G401.6 (cell line): ENCODE measurements around the gene PNMA8A.
"Not testable (repeated sequence)": the region's sequence is repeated elsewhere in the genome, so short reads cannot be mapped to it uniquely, and the experiment has no call there.

Experiments used
- FAIRE-seq: peaks from 2 replicates; lab custom pipeline; 2012; peaks lifted over from hg19 to GRCh38; lab: Jason Lieb, UNC

PNMA8A gene

GRCh38 chr19:46471116-46471733, at the start of gene PNMA8A:
PNMA8A (minus strand) TSS chr19:46471563; CDS start chr19:46471035, 528 bp downstream.
- no peak for FAIRE-seq

DNA sequence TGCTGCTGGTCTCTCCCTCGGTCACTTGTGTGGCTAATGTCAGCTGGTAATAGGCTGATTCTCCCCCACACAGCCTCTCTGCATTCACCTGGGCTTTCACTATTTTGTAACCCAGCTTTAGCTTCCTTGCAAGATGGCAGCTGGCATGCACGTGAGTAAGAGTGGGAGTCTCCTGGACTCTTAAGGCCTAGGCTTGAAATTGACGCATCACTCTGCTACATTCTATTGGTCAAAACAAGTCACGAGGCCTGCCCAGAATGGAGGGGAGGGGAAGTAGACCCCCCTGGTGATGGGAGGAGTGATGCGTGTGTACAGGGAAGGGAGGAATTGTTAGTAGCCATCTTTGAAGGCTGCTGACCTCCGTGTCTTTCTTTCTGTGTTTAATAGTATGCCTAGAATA, 49.3 kb upstream of the PNMA8A start:
- FAIRE-seq: no peak

GRCh38 chr19:46517471-46517870, 46.1 kb upstream of the PNMA8A start:
- FAIRE-seq: no peak

DNA sequence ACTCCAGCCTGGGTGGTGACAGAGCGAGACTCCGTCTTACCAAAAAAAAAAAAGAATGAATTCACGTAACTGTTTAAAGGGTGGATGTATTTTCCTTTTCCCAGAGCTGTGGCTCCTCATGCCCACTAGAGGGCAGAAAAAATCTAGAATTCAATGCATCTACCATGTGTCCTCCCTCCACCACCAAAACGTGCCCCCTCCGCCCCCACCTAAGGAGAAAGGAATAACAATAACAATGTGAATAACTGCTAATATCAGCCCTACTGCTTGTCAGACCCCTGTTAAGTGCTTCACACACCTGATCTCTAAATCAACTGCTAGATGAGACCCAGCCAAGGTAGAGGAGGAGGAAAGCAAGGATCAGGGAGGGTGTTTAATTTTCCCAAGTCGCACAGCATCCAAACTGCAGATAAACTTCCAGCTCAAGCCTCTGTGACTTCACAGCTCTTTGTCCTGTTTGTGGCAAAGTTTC, 44.6 kb upstream of the PNMA8A start:
- peak; percentile 34 for FAIRE-seq

DNA sequence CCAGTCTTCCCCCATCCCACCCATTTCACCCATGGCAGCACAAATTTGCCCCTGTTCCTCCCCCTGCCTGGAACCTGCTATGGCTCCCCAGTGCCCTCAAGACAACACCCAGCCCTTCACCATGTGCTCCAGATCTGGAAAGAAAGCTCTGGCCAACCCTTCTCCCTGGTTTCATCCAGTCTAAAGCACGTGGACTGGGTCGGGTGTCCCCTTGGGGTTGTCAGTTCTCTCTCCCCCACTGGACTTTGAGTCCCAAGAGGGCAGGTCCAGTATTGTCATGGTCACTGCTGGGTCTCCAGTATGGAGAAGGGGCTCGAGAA, 43.9 kb upstream of the PNMA8A start:
- FAIRE-seq: no peak

- no peak for FAIRE-seq
Observed at GRCh38 chr19:46514589-46515289, 43.4 kb upstream of the PNMA8A start.

DNA sequence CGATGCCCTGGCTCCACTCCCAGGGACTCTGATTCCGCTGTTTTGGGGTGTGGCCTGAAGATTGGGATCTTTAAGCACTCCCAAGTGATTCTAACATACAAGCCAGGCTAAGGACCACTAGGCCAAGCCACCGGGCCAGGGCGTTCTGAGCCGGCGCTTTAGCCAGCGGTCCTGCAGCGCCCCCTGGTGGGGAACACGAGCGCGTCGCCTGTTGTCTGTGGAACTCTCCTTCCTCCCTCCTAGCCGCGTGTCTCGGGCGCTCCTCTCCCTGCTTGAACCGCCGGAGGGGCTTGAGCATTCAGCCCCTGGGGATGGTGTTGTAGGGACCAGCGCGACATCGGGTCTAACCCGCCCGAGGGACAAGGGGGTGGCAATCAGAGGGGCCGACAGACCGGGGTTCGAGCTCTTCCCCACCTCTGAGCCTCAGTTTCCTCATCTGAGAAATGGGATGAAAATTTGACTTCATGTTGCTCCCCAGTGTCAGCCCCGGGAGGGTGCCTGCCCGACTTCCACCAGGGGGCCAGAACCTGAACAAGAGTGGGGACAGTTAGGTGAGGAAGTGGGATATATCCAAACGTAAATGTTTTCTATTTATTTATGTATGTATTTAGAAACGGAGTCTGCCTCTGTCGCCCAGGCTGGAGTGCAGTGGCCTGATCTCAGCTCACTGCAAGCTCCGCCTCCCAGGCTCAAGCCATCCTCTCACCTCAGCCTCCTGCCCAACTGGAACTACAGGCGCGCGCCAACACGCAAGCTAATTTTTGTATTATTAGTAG, 42.3 kb upstream of the PNMA8A start:
- no peak for FAIRE-seq

GRCh38 chr19:46511237-46511636, 39.9 kb upstream of the PNMA8A start:
- no peak for FAIRE-seq

GRCh38 chr19:46508206-46508605, 36.8 kb upstream of the PNMA8A start:
- no peak for FAIRE-seq

DNA sequence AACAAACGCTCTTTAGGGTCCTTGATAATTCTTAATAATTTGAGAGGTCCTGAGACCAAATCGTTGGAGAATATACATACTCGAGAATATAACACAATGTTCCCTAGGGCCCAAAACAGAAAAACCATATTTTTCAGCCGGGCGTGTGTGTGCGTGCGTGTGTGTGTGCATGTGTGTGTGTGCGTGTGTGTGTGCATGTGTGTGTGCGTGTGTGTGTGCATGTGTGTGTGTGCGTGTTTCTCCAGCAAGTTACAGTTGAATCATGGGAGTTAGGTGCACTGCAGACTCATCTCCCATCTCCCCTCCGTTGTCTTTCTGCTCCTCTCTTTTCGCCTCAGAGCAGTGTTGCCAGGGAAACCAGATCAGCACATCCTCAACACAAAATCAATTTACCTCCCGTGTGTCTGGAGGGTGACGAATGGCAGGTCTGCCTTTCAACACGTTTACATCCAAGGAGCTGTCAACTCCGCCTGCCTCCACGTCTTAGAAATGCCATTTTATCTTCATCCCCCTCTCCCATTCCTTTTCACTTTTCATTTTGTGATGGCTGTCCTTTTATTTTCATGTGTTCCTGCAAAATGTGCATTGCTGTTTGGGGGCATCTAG, 32.6 kb upstream of the PNMA8A start:
- no peak for FAIRE-seq

DNA sequence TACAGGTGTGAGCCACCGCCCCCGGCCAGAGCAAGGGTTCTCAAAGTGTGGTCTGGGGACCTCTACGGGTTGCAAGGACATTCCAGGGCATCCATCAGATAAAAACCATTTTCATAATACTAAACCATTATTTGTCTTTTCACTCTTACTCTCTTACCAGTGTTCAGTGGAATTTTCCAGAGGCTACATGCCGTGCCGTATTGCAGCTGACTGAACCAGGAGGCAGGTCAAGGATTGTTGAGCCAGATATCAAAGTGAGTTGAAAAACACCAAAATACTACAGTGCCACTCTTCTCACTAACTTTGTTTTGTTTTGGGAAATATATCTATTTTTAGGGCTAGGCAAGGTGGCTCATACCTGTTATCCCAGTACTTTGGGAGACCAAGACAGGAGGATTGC, 31.5 kb upstream of the PNMA8A start:
- no peak for FAIRE-seq

DNA sequence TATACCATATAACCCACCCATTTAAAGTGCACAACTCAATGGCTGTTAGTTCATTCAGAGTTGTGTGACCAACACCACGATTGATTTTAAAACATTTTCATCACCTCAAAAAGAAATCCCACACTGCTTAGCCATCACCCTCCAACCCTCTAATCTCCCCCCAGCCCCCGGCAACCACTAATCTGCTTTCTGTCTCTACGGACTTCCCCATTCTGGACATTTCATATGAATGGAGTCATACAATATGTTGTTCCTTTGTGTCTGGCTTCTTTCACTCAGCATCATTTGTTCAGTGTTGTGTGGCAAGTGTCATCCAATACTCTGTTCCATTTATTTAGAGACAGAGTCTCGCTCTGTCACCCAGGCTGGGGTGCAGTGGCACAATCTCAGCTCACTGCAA, 28.3 kb upstream of the PNMA8A start:
- FAIRE-seq: no peak

DNA sequence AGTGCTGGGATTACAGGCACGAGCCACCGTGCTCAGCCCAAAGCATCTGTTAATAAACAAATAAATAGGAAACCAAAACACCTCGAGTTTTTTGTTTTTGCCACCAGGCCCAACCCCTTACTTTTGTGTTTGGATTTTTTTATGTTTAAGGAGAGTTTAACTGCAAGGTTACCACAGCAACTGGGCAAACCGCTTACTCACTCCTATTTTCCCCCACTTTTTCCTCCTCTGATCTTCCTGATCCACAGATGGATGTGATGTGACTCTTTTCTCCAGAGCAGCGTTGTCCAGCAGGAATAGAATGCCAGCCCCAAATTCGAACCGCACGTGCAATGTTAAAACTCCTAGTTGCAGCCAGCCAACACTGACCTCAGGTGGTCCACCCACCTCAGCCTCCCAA, 26.4 kb upstream of the PNMA8A start:
- no peak for FAIRE-seq

DNA sequence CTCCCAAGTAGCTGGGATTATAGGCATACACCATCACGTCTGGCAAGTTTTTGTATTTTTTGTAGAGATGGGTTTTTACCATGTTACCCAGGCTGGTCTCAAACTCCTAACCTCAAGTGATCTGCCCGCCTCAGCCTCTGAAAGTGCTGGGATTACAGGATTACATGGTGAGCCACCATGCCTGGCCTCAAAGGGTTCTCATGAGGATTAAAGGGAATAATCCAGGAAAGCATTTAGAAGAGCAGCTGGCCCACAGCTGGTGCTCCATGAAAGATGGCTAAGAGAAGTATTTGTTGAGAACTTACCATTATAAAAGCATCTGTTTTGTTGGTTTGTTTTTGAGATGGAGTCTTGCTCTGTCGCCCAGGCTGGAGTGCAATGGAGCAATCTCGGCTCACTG, 25.5 kb upstream of the PNMA8A start:
- not testable (repeated sequence) for FAIRE-seq

DNA sequence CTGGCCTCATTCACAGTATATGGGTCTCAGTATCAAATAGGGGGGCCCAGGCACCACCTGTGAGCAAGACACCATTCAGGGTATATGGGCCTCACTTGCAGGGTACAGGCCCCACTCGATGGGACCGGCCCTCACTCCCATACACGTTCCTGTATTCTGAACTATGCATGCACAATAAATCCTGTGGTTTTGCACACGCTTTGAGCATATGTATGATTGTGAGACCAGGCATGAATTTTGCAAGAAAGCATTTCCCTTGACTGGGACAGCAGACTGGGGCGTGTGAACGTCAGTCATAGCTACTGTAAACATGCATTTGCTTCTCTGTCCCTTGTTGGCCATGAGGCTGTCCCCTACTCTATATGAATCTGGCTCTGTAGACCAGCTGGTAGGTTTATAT, 24.9 kb upstream of the PNMA8A start:
- no peak for FAIRE-seq

- FAIRE-seq: no peak
Observed at GRCh38 chr19:46495786-46496099, 24.4 kb upstream of the PNMA8A start, which contains the start of gene PNMA8B. PNMA8B (minus strand) TSS chr19:46495867; CDS start chr19:46495465, 402 bp downstream.

- no peak for FAIRE-seq
Observed at GRCh38 chr19:46494941-46495785, 23.8 kb upstream of the PNMA8A start.

DNA sequence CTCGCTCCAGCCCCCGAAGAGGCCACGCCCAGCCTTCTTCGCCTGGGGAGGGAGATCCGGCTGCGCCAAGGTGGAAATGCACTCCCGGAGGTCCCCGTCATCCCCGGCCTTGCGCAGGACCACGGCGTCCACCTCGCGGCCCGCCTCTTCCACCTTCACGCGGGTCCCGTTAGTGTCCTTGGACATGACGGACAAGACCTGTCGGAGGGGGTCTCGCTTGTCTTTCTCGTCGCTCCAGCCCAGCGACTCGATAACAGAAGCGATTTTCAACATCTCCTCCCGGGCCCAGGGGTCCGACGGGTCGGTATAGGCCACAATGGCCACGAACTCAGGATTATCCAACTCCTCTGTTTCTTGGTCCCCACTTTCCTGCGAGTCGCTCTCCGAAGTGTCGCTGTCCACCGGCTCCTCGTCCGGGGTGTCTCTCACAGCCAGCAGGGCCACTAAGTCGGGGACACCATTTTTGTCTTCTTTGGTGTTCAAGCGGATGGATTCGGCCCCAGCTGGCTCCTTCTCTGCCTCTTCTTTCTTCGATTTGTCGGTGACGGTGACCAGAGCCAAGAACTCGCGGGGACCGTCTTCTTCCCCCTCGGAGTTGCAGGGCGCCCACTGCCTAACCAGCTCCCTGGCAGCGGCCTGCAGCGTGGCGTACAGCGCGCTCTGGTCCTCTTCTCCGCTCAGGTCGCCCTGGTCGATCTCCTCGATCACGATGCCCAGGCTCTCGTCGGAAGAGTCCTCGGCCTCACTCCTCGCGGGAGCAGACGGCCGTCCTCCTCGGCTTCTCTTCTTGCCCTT, 23.0 kb upstream of the PNMA8A start:
- FAIRE-seq: no peak

DNA sequence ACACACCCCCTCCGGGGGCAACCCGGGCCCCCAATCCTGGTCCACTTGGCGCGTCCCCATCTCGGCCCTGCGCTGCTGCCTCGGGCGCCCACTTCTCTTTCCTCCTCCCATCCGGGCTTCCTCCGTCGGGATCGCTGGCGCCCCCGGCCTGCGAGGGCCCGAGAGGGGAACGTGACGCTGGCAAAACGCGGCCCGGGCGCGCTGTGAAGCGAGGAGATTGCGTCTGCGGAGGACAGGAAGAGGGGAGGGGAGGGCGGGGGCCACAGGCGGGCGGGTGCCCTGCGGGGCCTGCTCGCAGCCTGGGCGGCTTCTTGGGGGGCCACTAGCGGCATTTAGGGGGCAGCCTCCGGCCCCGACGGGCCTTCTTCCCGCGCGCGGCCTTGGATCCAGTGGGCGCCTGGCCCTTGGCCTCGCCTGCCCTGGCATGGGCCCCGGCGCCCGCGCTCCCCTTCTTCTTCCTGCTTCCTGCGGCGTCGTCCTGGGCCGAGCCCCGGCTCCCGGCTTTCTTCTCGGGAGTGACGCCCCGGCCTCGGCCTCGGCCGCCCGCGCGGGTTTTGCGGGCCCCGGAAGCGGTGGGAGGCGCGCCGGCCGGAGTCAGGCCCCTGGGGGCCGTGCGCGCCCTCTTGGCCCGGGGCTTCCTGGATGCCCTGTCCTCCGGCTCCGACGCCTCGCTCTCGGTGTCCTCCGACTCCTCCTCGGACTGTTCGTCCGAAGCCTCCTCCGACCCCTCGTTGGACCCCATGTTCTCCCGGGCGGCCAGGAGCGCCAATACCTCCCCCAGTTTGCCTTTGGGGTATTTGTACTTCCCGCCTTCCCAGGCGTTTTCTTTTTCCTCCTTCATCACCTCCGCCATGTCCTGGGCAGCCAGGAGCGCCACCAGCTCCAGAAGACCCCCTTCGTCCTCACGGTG, 22.1 kb upstream of the PNMA8A start:
- no peak for FAIRE-seq

DNA sequence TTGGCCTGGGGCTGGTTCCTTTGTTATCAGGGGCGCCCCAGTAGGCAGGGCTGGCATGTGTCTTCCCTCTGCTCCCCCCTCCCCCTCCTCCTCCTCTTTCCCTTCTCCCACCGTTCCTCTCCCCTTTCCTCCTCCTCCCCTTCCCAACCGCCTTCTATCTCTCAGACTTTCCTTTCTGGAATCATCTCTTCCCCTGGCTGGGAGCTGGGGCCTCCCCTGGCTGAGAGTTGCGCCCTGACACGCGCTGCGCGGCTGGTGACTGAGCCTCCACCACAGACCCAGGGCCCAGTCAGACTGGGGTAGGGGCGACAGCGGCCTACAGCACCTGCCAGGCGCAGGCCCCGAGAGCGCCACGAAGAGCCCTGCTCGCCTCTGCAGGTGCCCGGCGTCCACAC, 21.5 kb upstream of the PNMA8A start:
- no peak for FAIRE-seq
